ENCODE results near the gene RBM10.

DNA sequence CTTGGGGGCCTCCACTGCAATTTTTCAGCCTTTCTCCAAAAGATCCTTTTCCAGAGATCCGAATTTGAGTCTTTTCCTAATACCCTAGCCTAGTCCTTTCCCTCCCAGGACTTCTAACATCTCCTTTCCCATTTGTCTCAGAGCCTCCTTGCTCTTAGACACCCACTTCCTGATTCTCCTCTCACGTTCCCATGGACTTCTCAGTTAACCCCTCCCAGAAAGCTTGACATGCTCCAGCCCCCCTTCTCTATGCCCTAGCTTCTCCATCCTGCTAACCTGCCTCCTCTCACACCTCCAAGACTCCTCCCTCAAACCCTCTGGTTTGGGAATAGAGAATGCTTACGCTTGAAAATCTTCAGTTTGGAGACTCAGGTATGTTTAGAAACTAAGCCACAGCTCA is 51.1 kb downstream of the RBM10 start:
- TF ChIP-seq POLR2A (IDR thresholded peaks at IDR 0.05): no peak
- TF ChIP-seq, protein P1, sequence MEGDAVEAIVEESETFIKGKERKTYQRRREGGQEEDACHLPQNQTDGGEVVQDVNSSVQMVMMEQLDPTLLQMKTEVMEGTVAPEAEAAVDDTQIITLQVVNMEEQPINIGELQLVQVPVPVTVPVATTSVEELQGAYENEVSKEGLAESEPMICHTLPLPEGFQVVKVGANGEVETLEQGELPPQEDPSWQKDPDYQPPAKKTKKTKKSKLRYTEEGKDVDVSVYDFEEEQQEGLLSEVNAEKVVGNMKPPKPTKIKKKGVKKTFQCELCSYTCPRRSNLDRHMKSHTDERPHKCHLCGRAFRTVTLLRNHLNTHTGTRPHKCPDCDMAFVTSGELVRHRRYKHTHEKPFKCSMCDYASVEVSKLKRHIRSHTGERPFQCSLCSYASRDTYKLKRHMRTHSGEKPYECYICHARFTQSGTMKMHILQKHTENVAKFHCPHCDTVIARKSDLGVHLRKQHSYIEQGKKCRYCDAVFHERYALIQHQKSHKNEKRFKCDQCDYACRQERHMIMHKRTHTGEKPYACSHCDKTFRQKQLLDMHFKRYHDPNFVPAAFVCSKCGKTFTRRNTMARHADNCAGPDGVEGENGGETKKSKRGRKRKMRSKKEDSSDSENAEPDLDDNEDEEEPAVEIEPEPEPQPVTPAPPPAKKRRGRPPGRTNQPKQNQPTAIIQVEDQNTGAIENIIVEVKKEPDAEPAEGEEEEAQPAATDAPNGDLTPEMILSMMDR (IDR thresholded peaks at IDR 0.05): no peak
